Suprapubic skin (tissue), 3 donors: ENCODE data around the gene MT1M.

ENCODE experiments used
- EP300 ChIP-seq: sonication (generic); formaldehyde crosslinking; IDR thresholded peaks from one replicate; pipeline ENCODE4 v1.6.1; 2017; ENCODE audit warnings: antibody characterized with exemption
- TF ChIP-seq, protein P1 (sequence below), 2 donors: fragments of 200-600 bp in 1 of 2; fragments of 450-650 bp in 1 of 2; sonication (generic) in 1 of 2; IDR thresholded peaks; one replicate each; pipeline ENCODE4 v1.5.1; 2016 to 2019; ENCODE audit warnings: antibody characterized with exemption in 2 of 2, mild to moderate bottlenecking in 1 of 2, moderate library complexity in 1 of 2

- TF ChIP-seq, protein P1, sequence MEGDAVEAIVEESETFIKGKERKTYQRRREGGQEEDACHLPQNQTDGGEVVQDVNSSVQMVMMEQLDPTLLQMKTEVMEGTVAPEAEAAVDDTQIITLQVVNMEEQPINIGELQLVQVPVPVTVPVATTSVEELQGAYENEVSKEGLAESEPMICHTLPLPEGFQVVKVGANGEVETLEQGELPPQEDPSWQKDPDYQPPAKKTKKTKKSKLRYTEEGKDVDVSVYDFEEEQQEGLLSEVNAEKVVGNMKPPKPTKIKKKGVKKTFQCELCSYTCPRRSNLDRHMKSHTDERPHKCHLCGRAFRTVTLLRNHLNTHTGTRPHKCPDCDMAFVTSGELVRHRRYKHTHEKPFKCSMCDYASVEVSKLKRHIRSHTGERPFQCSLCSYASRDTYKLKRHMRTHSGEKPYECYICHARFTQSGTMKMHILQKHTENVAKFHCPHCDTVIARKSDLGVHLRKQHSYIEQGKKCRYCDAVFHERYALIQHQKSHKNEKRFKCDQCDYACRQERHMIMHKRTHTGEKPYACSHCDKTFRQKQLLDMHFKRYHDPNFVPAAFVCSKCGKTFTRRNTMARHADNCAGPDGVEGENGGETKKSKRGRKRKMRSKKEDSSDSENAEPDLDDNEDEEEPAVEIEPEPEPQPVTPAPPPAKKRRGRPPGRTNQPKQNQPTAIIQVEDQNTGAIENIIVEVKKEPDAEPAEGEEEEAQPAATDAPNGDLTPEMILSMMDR (IDR thresholded peaks at IDR 0.05) = no peak
- no peak for TF ChIP-seq EP300
Observed at GRCh38 chr16:56652600-56652999, 20.1 kb downstream of the MT1M start.
